Aortic smooth muscle cell (primary cell): ENCODE results near the gene GPR62. TPM values are rescaled to one million over a fixed set of nuclear protein-coding genes. Genes with fewer than 3 reads are reported as not detected.

Experiments
- total RNA-seq: library from RNA; depleted of rRNA; stranded (reverse); fragments of >200 nt; gene quantifications from 2 replicates; pipeline ENCODE4 v1.2.3, GENCODE V29; 2014

The GPR62 gene
- under 0.01 TPM in 1 of 2 replicates, not detected in the other for total RNA-seq

GRCh38 chr3:51955175-51955892 is at the start of gene GPR62:
Gene GPR62, plus strand, starts transcription at chr3:51955381. Its CDS starts 272 bp downstream, at chr3:51955653.

GRCh38 chr3:51941798-51942602 is 13.2 kb upstream of the GPR62 start, which contains the start of the genes PARP3 and RRP9:
Gene PARP3, plus strand, starts transcription at chr3:51942363. Its CDS starts 993 bp downstream, at chr3:51943356.
Gene RRP9, minus strand, starts transcription at chr3:51941904. Its CDS starts 37 bp downstream, at chr3:51941867.

GRCh38 chr3:51967384-51968169 is 12.4 kb downstream of the GPR62 start, which contains the start of gene PCBP4:
Gene PCBP4, minus strand, starts transcription at chr3:51967454. Its CDS starts 6,214 bp downstream, at chr3:51961240.

DNA sequence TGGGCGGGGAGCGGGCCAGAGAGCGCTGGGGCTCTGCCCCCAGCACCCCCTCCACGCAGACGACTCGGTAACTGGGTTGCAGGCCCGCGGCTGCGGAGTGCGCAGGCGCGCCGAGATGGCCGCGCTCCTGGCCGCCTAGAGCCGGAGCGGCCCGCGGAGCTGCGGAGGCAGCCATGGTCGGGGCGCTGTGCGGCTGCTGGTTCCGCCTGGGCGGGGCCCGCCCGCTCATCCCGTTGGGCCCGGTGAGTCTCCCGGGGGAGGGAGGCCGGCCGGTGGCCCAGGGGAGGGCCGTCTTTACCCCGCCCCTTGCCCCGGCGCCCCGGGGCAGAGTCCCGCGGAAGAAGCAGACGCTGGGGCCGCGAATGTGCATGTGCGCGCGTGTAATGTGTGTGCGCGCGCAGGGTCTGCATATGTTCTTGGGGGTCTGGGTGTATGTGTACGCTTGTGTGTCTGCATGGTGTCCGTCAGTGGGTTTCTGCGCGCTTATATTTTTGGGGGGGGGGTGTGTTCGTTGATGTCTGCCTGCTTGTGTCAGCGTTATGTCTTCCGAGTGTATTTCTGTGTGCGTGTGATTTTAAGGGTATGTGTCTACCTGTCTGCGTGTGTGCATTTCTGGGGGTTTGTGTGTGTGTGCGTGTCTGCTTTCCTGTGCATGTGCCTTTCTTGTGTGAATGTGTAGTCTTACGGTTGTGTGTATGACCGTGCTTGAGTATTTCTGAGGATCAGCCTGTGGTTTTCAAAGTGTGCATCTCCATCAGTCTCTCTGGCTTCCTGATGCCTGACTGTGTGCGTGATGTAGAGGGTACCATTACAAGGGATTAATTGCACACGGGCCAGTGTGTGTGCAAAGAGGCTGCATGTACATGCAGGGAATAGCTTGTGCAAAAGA is 20.0 kb downstream of the GPR62 start, which contains the start of gene ABHD14A:
Gene ABHD14A, plus strand, starts transcription at position 102 of the 889 bp plus-strand sequence. Its CDS starts 72 bp downstream, at position 174.

DNA sequence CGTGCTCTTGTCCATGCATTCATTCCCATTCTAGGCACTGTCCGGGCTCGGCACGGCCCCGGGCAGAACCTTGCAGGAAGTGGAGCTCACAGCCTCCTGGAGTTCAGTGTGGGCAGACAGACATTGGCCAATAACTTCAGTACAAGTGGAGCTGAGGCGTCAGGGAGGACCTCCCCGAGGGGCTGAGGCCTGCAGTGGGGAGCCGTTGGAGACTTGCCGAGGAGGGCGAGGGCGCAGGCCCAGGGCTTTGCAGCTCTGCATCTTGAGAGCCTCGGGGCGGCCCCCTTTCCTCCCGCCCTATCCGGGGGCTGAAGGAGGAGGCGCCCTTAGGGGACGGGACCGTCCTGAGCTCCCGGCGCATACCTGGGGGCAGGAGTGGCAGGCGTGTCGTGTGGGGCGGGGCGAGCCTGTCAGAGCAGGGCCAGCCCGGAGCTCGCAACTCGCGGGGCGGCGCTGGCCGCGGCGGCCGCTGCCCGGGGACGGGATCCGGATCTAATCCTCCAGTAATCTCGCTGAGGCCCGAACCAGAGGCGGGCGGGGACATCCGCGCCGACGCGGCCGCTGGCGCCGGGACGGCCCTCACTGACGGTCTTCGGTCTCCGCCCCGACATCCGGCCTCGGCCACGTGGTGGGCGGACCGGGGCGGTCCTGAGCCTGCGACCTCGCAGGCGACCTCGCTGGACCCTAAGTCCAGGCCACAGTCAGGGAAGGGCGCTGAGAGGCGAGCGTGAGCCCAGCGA is 27.8 kb downstream of the GPR62 start, which contains the start of gene ACY1:
Gene ACY1, plus strand, starts transcription at position 698 of the 740 bp plus-strand sequence. CDS start 530 bp downstream, outside the sequence.

GRCh38 chr3:51995346-51996163 is 40.4 kb downstream of the GPR62 start, which contains the start of gene RPL29:
Gene RPL29, minus strand, starts transcription at chr3:51995895. Its CDS starts 434 bp downstream, at chr3:51995461.

Other genes with a start within 250 kb of the GPR62 start
- gene GRM2, start 248.3 kb upstream of the GPR62 start, total RNA-seq: 0.12 and 0.13 TPM in 2 replicates
- gene IQCF6, start 176.1 kb upstream of the GPR62 start, total RNA-seq: not detected in 2 replicates
- gene IQCF2, start 93.8 kb upstream of the GPR62 start, total RNA-seq: not detected in 2 replicates
- gene IQCF5, start 79.8 kb upstream of the GPR62 start, total RNA-seq: not detected in 2 replicates
- gene IQCF1, start 52.0 kb upstream of the GPR62 start, total RNA-seq: not detected in 2 replicates
- 21.1 and 34.5 TPM in 2 replicates for gene RRP9, start 13.5 kb upstream of the GPR62 start, total RNA-seq
- gene PARP3, start 13.0 kb upstream of the GPR62 start, total RNA-seq: 45.7 and 58.0 TPM in 2 replicates
- gene PCBP4, start 12.1 kb downstream of the GPR62 start, total RNA-seq: 36.2 and 41.3 TPM in 2 replicates
- 22.6 and 23.8 TPM in 2 replicates for gene ABHD14B, start 18.7 kb downstream of the GPR62 start, total RNA-seq
- 12.2 and 12.8 TPM in 2 replicates for gene ABHD14A, start 19.7 kb downstream of the GPR62 start, total RNA-seq
- gene ACY1, start 28.2 kb downstream of the GPR62 start, total RNA-seq: 45.0 and 52.8 TPM in 2 replicates
- 1,025 and 1,179 TPM in 2 replicates for gene RPL29, start 40.5 kb downstream of the GPR62 start, total RNA-seq
- 7.4 and 8.8 TPM in 2 replicates for gene DUSP7, start 101.2 kb downstream of the GPR62 start, total RNA-seq
- 7.8 and 15.2 TPM in 2 replicates for gene POC1A, start 199.0 kb downstream of the GPR62 start, total RNA-seq
- gene ALAS1, start 242.8 kb downstream of the GPR62 start, total RNA-seq: 24.0 and 27.0 TPM in 2 replicates